ENCODE measurements around the gene SBK3.

GRCh38 chr19:55576746-55577145 is 31.4 kb upstream of the SBK3 start:
- TF ChIP-seq POLR2A (IDR thresholded peaks at IDR 0.05): no peak
- TF ChIP-seq, protein P1, sequence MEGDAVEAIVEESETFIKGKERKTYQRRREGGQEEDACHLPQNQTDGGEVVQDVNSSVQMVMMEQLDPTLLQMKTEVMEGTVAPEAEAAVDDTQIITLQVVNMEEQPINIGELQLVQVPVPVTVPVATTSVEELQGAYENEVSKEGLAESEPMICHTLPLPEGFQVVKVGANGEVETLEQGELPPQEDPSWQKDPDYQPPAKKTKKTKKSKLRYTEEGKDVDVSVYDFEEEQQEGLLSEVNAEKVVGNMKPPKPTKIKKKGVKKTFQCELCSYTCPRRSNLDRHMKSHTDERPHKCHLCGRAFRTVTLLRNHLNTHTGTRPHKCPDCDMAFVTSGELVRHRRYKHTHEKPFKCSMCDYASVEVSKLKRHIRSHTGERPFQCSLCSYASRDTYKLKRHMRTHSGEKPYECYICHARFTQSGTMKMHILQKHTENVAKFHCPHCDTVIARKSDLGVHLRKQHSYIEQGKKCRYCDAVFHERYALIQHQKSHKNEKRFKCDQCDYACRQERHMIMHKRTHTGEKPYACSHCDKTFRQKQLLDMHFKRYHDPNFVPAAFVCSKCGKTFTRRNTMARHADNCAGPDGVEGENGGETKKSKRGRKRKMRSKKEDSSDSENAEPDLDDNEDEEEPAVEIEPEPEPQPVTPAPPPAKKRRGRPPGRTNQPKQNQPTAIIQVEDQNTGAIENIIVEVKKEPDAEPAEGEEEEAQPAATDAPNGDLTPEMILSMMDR (IDR thresholded peaks at IDR 0.05): no peak

All from esophagus squamous epithelium (tissue), 4 donors.